CD4-positive, alpha-beta T cell treated with Interleukin-2 at 100 ng/mL for 4 hours (primary cell): Measurements from ENCODE around the gene SAFB2.

Experiments used
- DNase-seq: peaks from one replicate; pipeline ENCODE4 v3.0.0-alpha.2; 2020; ENCODE audit warnings: low spot score

SAFB2 gene

GRCh38 chr19:5607318-5608275 is 15.0 kb downstream of the SAFB2 start:
- DNase-seq = no peak

GRCh38 chr19:5605362-5605761 is 17.2 kb downstream of the SAFB2 start:
- no peak for DNase-seq

GRCh38 chr19:5603626-5604025 is 18.9 kb downstream of the SAFB2 start:
- no peak for DNase-seq

- DNase-seq = no peak
These were observed 21.8 kb downstream of the SAFB2 start for GRCh38 chr19:5600797-5601196.

- DNase-seq = no peak
These were observed 26.8 kb downstream of the SAFB2 start for GRCh38 chr19:5595745-5596144.

GRCh38 chr19:5595129-5595528 is 27.4 kb downstream of the SAFB2 start:
- DNase-seq = no peak

GRCh38 chr19:5594521-5594950 is 28.0 kb downstream of the SAFB2 start:
- no peak for DNase-seq

GRCh38 chr19:5593343-5594255 is 29.0 kb downstream of the SAFB2 start:
- DNase-seq = no peak

- DNase-seq = no peak
These were observed 29.8 kb downstream of the SAFB2 start for GRCh38 chr19:5592531-5593342.

GRCh38 chr19:5591476-5591875 is 31.1 kb downstream of the SAFB2 start:
- DNase-seq = no peak

- no peak for DNase-seq
These were observed 31.8 kb downstream of the SAFB2 start for GRCh38 chr19:5590865-5591154.

- no peak for DNase-seq
These were observed 32.3 kb downstream of the SAFB2 start for GRCh38 chr19:5590151-5590864.

GRCh38 chr19:5588906-5589676 is 33.5 kb downstream of the SAFB2 start:
- DNase-seq = no peak

GRCh38 chr19:5588441-5588840 is 34.1 kb downstream of the SAFB2 start:
- DNase-seq = no peak

- no peak for DNase-seq
These were observed 34.9 kb downstream of the SAFB2 start for GRCh38 chr19:5587661-5588060.

GRCh38 chr19:5587071-5587455 is 35.5 kb downstream of the SAFB2 start:
- no peak for DNase-seq

- DNase-seq = no peak
These were observed 36.1 kb downstream of the SAFB2 start for GRCh38 chr19:5586300-5587070.

- peak; percentile 11 for DNase-seq
These were observed 36.9 kb downstream of the SAFB2 start for GRCh38 chr19:5585461-5586299.

GRCh38 chr19:5580161-5580571 is 42.4 kb downstream of the SAFB2 start:
- no peak for DNase-seq
